DND-41 (cell line): ENCODE data around the gene GLDN.

Source experiments
- ATAC-seq: fragments of 200-7000 bp; cut with Tn5 transposase; 3 replicates; pipeline ENCODE4 v1.9.1; 2021; ENCODE audit warnings: low read depth; ENCODE audit not compliant: insufficient read depth
- DNase-seq: peaks from one replicate; pipeline ENCODE4 v3.0.0-alpha.2; 2020
- H2AFZ ChIP-seq: 2 replicates; pipeline ENCODE4 v1.6.0; 2012; ENCODE audit warnings: low read depth, low read length
- H3K27ac ChIP-seq: 2 replicates; pipeline ENCODE4 v1.5.1; 2012; ENCODE audit warnings: low read length, inconsistent platforms
- H3K27me3 ChIP-seq: fragments of 200-600 bp; sonication (generic); 2 replicates; pipeline ENCODE4 v1.6.0; 2012; ENCODE audit warnings: low read length, mild to moderate bottlenecking, inconsistent platforms; ENCODE audit not compliant: insufficient read depth, poor library complexity
- H3K36me3 ChIP-seq: 2 replicates; pipeline ENCODE4 v1.5.1; 2012; ENCODE audit warnings: low read length, inconsistent platforms; ENCODE audit not compliant: insufficient read depth
- H3K4me1 ChIP-seq: 2 replicates; pipeline ENCODE4 v1.5.1; 2012; ENCODE audit warnings: mild to moderate bottlenecking, low read length; ENCODE audit not compliant: insufficient read depth
- H3K4me2 ChIP-seq: 2 replicates; pipeline ENCODE4 v1.6.0; 2012; ENCODE audit warnings: mild to moderate bottlenecking, moderate library complexity, low read length, inconsistent platforms; ENCODE audit not compliant: insufficient read depth
- H3K4me3 ChIP-seq, 2 experiments: fragments of 200-600 bp in 1 of 2; shearing (Covaris generic) in 1 of 2; 2 replicates each; pipeline ENCODE4 v1.5.1; 2012 to 2016; ENCODE audit warnings: inconsistent platforms in 2 of 2, low read length in 2 of 2, mild to moderate bottlenecking in 2 of 2, low read depth in 1 of 2, moderate library complexity in 1 of 2
- H3K79me2 ChIP-seq: 2 replicates; pipeline ENCODE4 v1.6.0; 2012; ENCODE audit warnings: low read length, inconsistent platforms; ENCODE audit not compliant: insufficient read depth
- H3K9ac ChIP-seq: 2 replicates; pipeline ENCODE4 v1.6.0; 2012; ENCODE audit warnings: low read depth, mild to moderate bottlenecking, inconsistent platforms, low read length, moderate library complexity
- H3K9me3 ChIP-seq: 2 replicates; pipeline ENCODE4 v1.5.1; 2012; ENCODE audit warnings: low read length, moderate library complexity, mild to moderate bottlenecking, inconsistent platforms; ENCODE audit not compliant: insufficient read depth, severe bottlenecking
- H4K20me1 ChIP-seq: 2 replicates; pipeline ENCODE4 v1.6.0; 2012; ENCODE audit warnings: low read length; ENCODE audit not compliant: insufficient read depth
- CTCF ChIP-seq: IDR thresholded peaks from 2 replicates; pipeline ENCODE4 v1.5.1; 2012; ENCODE audit warnings: borderline replicate concordance, low read length, moderate library complexity, mild to moderate bottlenecking; ENCODE audit not compliant: poor library complexity, severe bottlenecking; ENCODE audit errors: extremely low read depth
- EZH2 ChIP-seq: IDR thresholded peaks from 3 replicates; pipeline ENCODE4 v1.6.1; 2012; ENCODE audit warnings: borderline replicate concordance, low read depth, mild to moderate bottlenecking, moderate library complexity, low read length, inconsistent platforms; ENCODE audit not compliant: severe bottlenecking

The GLDN gene

GRCh38 chr15:51303462-51303980, 37.9 kb upstream of the GLDN start:
- ATAC-seq (no peak), DNase-seq (no peak)
- Histone ChIP-seq H4K20me1 (no peaks in the 10 kb centered on the region), H3K4me2 (no peak overlapping the region), H3K9ac (no peak overlapping the region), H3K36me3 (no peaks in the 10 kb centered on the region), H3K79me2 (no peaks in the 10 kb centered on the region), H3K9me3 (no peaks in the 10 kb centered on the region), H3K4me3 (no peak overlapping the region), H2AFZ (no peak overlapping the region), H3K4me1 (no peaks in the 10 kb centered on the region), H3K27me3 (peaks cover 5% of the 10 kb centered on the region), H3K27ac (no peak overlapping the region)
- TF ChIP-seq EZH2: no peak

GRCh38 chr15:51307325-51307724, 34.1 kb upstream of the GLDN start:
- Histone ChIP-seq H4K20me1 (no peaks in the 10 kb centered on the region), H3K9ac (no peak overlapping the region), H2AFZ (no peak overlapping the region), H3K4me1 (no peaks in the 10 kb centered on the region), H3K79me2 (no peaks in the 10 kb centered on the region), H3K4me3 (no peak overlapping the region), H3K36me3 (no peaks in the 10 kb centered on the region), H3K4me2 (no peak overlapping the region), H3K9me3 (no peaks in the 10 kb centered on the region), H3K27me3 (peaks cover 5% of the 10 kb centered on the region), H3K27ac (no peak overlapping the region)
- TF ChIP-seq CTCF: no peak
- no peak for TF ChIP-seq EZH2
- DNase-seq (no peak), ATAC-seq (no peak)

- Histone ChIP-seq H2AFZ (no peak overlapping the region), H3K4me3 (no peak overlapping the region), H3K27me3 (peaks cover 5% of the 10 kb centered on the region), H3K27ac (no peak overlapping the region), H3K4me2 (no peak overlapping the region), H3K36me3 (no peaks in the 10 kb centered on the region), H3K79me2 (no peaks in the 10 kb centered on the region), H3K9ac (no peak overlapping the region), H3K4me1 (no peaks in the 10 kb centered on the region), H4K20me1 (no peaks in the 10 kb centered on the region), H3K9me3 (no peaks in the 10 kb centered on the region)
- ATAC-seq: no peak
- TF ChIP-seq EZH2 (no peak), CTCF (no peak)
- DNase-seq: no peak
Observed at GRCh38 chr15:51307811-51308210, 33.6 kb upstream of the GLDN start.

- no peak overlapping the region for H2AFZ ChIP-seq
- H3K36me3 ChIP-seq: no peaks in the 10 kb centered on the region
- no peaks in the 10 kb centered on the region for H3K9me3 ChIP-seq
- ATAC-seq (no peak), DNase-seq (no peak)
- no peak overlapping the region for H3K9ac ChIP-seq
- H4K20me1 ChIP-seq: no peaks in the 10 kb centered on the region
- H3K79me2 ChIP-seq: no peaks in the 10 kb centered on the region
- H3K4me1 ChIP-seq: no peaks in the 10 kb centered on the region
- no peak overlapping the region for H3K27ac ChIP-seq
- peaks cover 3% of the 10 kb centered on the region for H3K27me3 ChIP-seq
- no peak overlapping the region for H3K4me2 ChIP-seq
- TF ChIP-seq EZH2 (no peak), CTCF (no peak)
- no peak overlapping the region for H3K4me3 ChIP-seq
Observed at GRCh38 chr15:51310064-51310463, 31.4 kb upstream of the GLDN start.
